ENCODE data around the gene SCN10A.

Gene SCN10A

DNA sequence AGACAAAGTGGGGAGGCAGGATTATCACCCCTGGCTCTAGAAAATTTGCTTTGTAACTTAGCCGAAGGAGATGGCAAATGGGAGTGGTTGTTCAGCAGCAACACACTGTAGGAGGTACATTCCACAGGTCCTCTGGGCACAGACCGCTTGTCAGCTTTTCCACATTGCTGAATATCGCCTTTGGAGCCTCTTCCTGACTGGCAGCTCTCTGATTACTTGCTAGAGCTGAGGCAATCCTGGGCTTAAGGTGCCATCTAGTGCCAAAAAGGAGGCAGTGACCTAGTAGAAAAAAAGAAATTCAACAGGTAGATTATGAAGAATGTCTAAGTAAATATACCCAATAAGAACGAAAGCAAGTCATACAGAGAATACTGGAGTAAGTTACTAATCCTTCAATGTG lies 153.5 kb downstream of the SCN10A start:
- Mint-ChIP-seq H3K9me3 (peaks cover 10% of the 10 kb centered on the region), H3K27me3 (peaks cover 38% of the 10 kb centered on the region), H3K4me3 (no peak overlapping the region), H3K27ac (no peak overlapping the region), H3K4me1 (ENCODE audit: low read depth) (no peaks in the 10 kb centered on the region), H3K36me3 (ENCODE audit: low read depth) (no peaks in the 10 kb centered on the region)

- no peaks in the 10 kb centered on the region for H3K36me3 Mint-ChIP-seq (ENCODE audit: low read depth)
- H3K9me3 Mint-ChIP-seq, result peaks cover 10% of the 10 kb centered on the region
- no peaks in the 10 kb centered on the region for H3K4me1 Mint-ChIP-seq (ENCODE audit: low read depth)
- no peak overlapping the region for H3K27ac Mint-ChIP-seq
- no peak overlapping the region for H3K4me3 Mint-ChIP-seq
- H3K27me3 Mint-ChIP-seq, result peaks cover 41% of the 10 kb centered on the region
Observed at GRCh38 chr3:38658841-38659240, 157.2 kb downstream of the SCN10A start.

DNA sequence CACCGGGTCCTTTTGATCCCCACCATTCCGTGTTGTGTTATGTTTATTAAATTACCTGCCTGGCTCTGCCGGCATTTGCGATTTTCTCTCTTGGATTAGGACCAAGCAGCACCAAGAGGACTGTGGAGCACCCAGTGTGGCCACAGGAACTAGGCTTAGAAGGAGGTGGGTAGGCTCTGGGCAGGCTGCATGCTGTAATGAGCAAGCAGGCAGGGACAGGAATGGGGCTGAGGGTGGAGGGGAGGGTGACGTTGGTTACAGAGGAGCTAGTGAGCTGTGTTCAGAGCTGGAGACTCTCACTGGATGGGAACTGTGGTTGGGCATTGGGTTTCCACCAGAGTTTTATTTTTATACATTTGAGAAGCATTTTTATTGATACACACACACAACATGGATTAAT lies 158.6 kb downstream of the SCN10A start:
- peaks cover 35% of the 10 kb centered on the region for H3K27me3 Mint-ChIP-seq

DNA sequence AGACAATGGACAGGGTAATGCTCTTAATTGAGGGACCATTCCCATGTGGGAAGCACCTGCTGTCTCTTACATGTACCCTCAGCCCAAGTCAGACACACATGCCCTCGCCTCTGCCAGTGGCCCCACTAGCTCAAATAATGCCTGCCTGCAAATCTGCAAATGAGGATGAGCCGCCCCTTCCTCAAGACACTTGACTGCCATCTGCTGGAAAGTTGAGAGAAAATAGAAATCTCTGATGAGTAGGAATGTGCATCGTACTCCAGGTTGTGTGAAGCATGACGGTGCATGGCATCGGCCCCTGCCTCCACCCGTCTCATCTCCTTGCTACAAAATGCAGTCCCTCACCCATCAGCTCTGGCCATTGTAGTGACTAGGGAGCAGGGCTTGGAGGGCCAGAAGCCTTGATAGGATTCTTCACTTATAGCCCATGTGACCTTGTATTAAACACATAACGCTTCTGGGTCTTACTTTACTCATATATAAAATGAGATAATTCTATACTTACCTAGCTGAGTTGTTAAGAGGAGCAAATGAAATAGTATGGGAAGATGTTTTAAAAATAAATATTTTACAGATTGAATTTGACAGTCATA lies 160.2 kb downstream of the SCN10A start:
- H3K9me3 Mint-ChIP-seq, result no peaks in the 10 kb centered on the region
- no peaks in the 10 kb centered on the region for H3K36me3 Mint-ChIP-seq (ENCODE audit: low read depth)
- H3K4me3 Mint-ChIP-seq, result no peak overlapping the region
- H3K4me1 Mint-ChIP-seq (ENCODE audit: low read depth), result peaks cover 4% of the 10 kb centered on the region
- peaks cover 35% of the 10 kb centered on the region for H3K27me3 Mint-ChIP-seq
- H3K27ac Mint-ChIP-seq, result no peak overlapping the region

More for the DNA sequence above, 158.6 kb downstream of the SCN10A start:
- Mint-ChIP-seq H3K27ac (no peak overlapping the region), H3K4me3 (no peak overlapping the region), H3K4me1 (ENCODE audit: low read depth) (peaks cover 4% of the 10 kb centered on the region), H3K36me3 (ENCODE audit: low read depth) (no peaks in the 10 kb centered on the region), H3K9me3 (no peaks in the 10 kb centered on the region)

DNA sequence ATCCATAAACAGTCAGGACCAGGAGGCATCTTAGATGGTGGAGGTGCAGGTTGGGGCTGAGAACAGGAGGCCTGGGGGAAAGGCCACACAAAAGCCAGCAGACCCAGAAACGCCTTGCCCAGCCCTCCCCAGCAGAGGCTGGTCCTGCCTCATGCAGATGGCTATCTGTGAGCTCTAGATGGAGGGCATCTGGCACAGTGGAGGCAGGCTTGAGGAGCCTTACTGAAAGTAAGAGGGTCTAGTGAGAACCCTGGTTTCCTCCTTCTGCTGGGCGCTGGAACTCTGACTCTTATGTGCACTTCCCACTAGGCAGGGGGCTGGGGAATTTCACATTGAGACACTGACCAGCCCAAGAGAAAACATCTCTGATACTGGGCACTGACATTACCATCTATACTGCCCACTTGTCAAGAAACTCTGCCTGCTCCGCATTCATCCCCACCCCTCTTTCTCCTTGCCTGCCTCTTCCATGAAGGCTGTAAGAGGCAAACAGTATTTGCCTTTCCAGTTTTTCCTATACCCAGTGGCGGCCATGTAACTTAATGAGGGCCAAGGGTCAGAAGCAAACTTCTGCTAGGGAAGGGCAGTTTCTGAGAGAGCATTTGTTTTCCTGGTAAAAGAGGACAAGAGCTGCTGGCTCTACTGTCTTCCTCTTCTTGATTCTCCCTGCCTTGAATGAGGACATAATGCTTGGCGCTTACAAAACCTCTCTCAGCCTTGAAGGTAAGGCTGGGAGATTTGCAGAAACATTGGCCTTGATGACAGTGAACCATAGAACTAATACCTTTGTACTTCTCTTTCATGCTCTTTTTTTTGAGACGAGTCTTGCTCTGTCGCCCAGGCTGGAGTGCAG lies 162.1 kb downstream of the SCN10A start:
- Mint-ChIP-seq H3K27me3 (peaks cover 35% of the 10 kb centered on the region), H3K9me3 (no peaks in the 10 kb centered on the region), H3K4me1 (ENCODE audit: low read depth) (peaks cover 4% of the 10 kb centered on the region), H3K27ac (no peak overlapping the region), H3K4me3 (no peak overlapping the region), H3K36me3 (ENCODE audit: low read depth) (no peaks in the 10 kb centered on the region)

DNA sequence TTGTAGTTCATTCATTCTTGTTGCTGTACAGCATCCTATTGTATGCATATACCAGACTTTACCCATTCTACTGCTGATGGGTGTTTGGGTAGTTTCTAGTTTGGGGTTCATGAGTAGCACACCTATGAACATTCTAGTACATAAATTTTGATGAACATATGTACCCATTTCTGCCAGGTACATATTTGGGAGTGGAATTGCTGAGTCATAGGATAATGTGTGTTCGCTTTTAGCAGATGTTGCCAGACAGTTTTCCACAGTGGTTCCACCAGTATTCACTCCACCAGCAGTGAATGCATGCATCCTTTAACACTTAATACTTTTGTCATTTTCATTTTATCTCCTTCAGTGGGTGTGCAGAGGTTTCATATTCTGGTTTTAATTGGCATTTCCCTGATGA lies 163.1 kb downstream of the SCN10A start:
- H3K27ac Mint-ChIP-seq, result no peak overlapping the region
- no peaks in the 10 kb centered on the region for H3K9me3 Mint-ChIP-seq
- no peaks in the 10 kb centered on the region for H3K36me3 Mint-ChIP-seq (ENCODE audit: low read depth)
- peaks cover 8% of the 10 kb centered on the region for H3K4me1 Mint-ChIP-seq (ENCODE audit: low read depth)
- peaks cover 30% of the 10 kb centered on the region for H3K27me3 Mint-ChIP-seq
- no peak overlapping the region for H3K4me3 Mint-ChIP-seq

DNA sequence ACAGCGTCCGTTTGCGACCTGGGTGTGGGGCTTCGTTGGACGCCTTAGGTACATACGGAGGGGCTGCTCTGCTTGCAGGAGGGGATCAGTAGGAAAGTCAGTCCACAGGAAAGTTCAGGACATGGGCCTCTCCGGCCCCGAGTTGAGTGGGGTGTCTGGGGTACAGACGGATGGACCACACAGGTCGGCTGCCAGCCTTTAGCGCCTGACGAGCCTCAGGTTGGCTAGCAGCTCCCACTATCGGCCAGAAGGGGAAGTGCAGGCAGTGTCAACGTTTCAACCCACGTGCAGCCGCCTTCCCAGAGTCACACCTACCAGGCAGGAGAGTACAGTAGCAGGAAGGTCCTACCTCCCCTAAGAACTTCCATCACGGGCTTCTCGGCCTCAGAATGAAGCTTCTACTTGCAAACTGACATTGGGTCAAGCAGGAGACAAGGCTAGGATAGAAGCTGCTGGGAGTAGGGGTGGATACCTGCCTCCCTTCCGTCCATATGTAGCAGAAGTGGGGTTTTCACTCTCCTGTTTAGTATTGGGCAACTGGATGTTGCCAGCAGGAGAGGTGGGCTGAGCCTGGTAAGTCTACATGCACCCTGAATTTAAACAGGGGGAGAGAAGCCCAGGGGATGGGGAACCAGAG lies 164.7 kb downstream of the SCN10A start:
- H3K9me3 Mint-ChIP-seq, result no peaks in the 10 kb centered on the region
- peaks cover 8% of the 10 kb centered on the region for H3K4me1 Mint-ChIP-seq (ENCODE audit: low read depth)
- peaks cover 19% of the 10 kb centered on the region for H3K27me3 Mint-ChIP-seq
- no peaks in the 10 kb centered on the region for H3K36me3 Mint-ChIP-seq (ENCODE audit: low read depth)
- no peak overlapping the region for H3K27ac Mint-ChIP-seq
- no peak overlapping the region for H3K4me3 Mint-ChIP-seq

GRCh38 chr3:38650248-38650951 lies 165.6 kb downstream of the SCN10A start:
- Mint-ChIP-seq H3K4me3 (no peak overlapping the region), H3K27ac (no peak overlapping the region), H3K4me1 (ENCODE audit: low read depth) (peaks cover 8% of the 10 kb centered on the region), H3K36me3 (ENCODE audit: low read depth) (no peaks in the 10 kb centered on the region), H3K27me3 (peaks cover 12% of the 10 kb centered on the region), H3K9me3 (no peaks in the 10 kb centered on the region)

DNA sequence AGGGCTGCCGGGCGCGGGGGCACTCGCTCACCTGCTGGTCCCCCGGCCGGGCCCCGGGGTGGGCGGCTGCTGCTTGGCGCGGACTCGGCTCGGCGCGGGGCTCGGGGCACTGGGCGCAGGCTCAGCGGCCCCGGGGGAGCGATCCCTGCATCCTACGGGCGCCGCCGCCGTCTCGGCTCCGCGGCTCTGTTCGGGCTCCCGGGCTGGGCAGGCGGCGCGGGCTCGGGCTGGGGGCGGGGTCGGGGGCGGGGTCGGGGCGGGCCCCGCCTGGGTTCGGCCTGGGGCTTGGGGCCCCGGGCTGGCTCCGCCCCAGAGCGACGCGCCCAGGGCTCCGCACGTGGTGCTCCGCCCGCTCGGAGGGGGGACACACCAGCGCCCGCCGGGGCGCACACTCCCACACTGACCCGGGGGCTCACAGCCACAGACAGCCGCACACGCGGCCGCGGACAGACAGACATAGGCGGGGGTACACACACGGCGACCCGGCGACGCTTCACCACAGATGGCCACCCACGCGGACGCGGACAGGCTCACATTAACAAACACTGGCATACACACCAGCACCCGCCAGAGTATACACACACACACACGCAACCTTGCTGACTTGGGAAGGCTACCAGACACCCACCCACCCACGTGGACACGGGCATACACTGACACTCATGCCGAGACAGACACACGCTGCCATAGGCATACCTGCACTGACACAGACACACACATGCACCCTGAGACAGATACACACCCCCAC lies 166.3 kb downstream of the SCN10A start, which contains the start of gene SCN5A:
Gene SCN5A (minus strand): TSS at position 188 of the 748 bp plus-strand sequence. CDS start 16,380 bp downstream, outside the sequence.
- H3K36me3 Mint-ChIP-seq (ENCODE audit: low read depth), result no peaks in the 10 kb centered on the region
- no peaks in the 10 kb centered on the region for H3K9me3 Mint-ChIP-seq
- peak within 1 kb of the TSS; percentile 43 for H3K27ac Mint-ChIP-seq
- peaks cover 8% of the 10 kb centered on the region for H3K4me1 Mint-ChIP-seq (ENCODE audit: low read depth)
- peak within 1 kb of the TSS; percentile 75 for H3K4me3 Mint-ChIP-seq
- peaks cover 11% of the 10 kb centered on the region for H3K27me3 Mint-ChIP-seq

DNA sequence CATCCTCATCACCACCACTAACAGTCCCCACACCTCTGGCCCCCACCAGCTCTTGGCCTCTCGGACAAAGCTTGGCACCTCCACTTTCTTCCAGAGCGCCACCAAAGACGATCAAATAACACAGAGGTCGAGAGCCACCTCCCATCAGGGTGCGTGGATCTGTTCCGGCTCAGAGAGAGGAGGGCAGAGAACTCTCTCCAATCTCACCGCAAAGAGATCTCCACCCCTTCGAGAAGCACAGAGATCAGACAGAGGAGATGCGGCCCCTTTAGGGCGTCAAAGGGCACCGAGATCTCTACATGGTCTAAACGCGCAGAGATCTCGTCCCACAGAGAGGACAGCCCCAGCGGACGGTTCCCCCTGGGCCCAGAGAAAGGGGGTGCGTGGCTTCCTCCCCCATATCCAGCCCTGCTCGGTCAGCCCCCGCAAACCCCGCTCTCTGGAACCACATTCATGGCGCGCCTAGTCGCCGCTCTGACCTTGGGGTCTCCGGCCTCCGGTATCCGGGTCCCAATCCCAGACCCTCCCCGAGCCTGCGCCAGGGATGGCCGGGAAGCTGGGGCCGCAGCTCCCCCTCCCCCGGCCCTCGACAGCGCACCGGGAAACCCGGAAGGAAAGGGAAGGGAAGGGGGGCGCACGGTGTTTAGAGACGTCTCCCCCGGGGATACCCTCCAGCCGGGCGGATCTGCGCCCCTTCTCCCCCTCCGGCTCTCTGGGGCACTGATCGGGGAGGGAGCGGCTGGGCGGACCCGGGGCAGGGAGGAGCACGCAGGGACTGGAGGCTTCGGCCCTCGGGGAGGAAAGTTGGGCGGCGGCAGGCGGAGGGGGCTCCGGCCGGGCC lies 167.1 kb downstream of the SCN10A start:
- Mint-ChIP-seq H3K4me3 (peak overlapping the region; percentile 75), H3K27me3 (peaks cover 11% of the 10 kb centered on the region), H3K36me3 (ENCODE audit: low read depth) (no peaks in the 10 kb centered on the region), H3K27ac (peak overlapping the region; percentile 43), H3K4me1 (ENCODE audit: low read depth) (peaks cover 8% of the 10 kb centered on the region), H3K9me3 (no peaks in the 10 kb centered on the region)

GRCh38 chr3:38648024-38648658 lies 167.9 kb downstream of the SCN10A start:
- no peak overlapping the region for H3K27ac Mint-ChIP-seq
- H3K4me3 Mint-ChIP-seq, result peak overlapping the region; percentile 75
- H3K36me3 Mint-ChIP-seq (ENCODE audit: low read depth), result no peaks in the 10 kb centered on the region
- H3K27me3 Mint-ChIP-seq, result peaks cover 6% of the 10 kb centered on the region
- H3K4me1 Mint-ChIP-seq (ENCODE audit: low read depth), result peaks cover 4% of the 10 kb centered on the region
- no peaks in the 10 kb centered on the region for H3K9me3 Mint-ChIP-seq

GRCh38 chr3:38647217-38647970 lies 168.6 kb downstream of the SCN10A start:
- H3K4me3 Mint-ChIP-seq, result no peak overlapping the region
- no peaks in the 10 kb centered on the region for H3K36me3 Mint-ChIP-seq (ENCODE audit: low read depth)
- H3K27me3 Mint-ChIP-seq, result peaks cover 4% of the 10 kb centered on the region
- no peaks in the 10 kb centered on the region for H3K9me3 Mint-ChIP-seq
- no peak overlapping the region for H3K27ac Mint-ChIP-seq
- peaks cover 4% of the 10 kb centered on the region for H3K4me1 Mint-ChIP-seq (ENCODE audit: low read depth)

Data from stimulated activated naive CD8-positive, alpha-beta T cell treated with anti-CD3 and anti-CD28 coated beads, Interleukin-15, Interleukin-2, amounts not matched to agents 100 ng/mL and 50 ng/mL, for 24 hours (primary cell).